HG03060 (cell line): Measurements from ENCODE around the gene CPNE4.

Experiments used
- ATAC-seq: cut with Tn5 transposase; IDR thresholded peaks from one replicate; pipeline ENCODE4 v1.9.1; 2021; ENCODE audit warnings: low read depth, moderate number of reproducible peaks; ENCODE audit not compliant: unreplicated experiment

CPNE4 gene

GRCh38 chr3:131550562-131551465, 484.0 kb downstream of the CPNE4 start:
- no peak for ATAC-seq

- ATAC-seq, result no peak
These were observed 485.5 kb downstream of the CPNE4 start for GRCh38 chr3:131549340-131549739.

DNA sequence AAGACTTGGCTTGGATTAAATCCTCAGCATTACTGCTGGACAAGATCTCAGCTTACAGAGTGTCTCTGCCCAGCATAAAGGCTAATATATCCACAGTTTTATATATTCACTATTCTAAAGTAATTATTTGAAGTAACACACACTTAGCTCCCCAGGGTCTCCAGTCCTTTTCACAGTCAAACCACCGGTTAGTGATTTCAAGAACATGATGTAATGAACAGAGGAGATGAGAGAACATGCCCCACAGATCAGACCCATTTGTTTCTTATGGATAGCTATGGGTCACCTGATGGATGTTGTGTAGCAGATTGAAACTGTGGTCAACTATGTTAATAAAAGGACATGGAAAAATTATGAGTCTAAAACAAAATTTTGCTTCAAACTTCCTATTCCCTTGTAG, 487.2 kb downstream of the CPNE4 start:
- ATAC-seq, result no peak

GRCh38 chr3:131546441-131546840, 488.4 kb downstream of the CPNE4 start:
- no peak for ATAC-seq

DNA sequence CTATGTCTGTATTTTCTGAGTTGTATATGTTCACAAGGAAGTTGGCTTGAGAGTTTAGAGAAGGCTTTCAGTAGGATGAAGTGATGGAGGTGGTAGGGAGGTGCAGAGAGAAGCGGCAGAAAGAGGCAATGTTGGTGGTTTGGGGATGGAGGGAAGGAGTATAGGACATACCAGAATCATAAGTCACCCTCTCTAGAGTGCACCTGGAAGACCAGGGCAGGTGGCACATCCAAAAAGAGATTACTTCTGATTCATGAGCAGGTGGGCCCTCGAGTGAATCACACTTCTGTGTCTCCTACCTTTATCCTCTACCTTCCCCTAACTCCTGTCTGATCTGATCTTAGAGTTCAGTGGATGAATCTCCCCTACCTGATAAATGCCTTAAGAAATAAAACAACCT, 490.3 kb downstream of the CPNE4 start:
- ATAC-seq, result no peak

DNA sequence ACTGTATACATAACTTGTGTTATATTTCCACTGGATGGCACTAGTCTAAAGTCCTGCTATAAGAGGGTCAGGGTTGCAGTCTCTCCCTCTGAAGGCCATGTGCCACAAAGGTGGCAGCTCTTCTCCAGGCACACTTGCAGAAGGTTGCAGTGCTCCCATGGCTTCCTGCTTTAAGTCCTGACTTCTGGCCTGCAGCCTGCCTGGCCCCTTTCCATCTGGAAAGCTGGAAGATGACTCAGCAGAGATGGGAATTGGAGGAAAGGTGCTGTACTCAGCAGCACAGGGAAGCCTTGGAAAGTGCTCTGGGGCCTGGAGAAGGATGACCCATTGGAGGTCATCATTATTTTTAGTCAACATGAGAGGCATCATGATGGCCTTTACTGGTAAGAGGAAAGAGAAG, 491.1 kb downstream of the CPNE4 start:
- ATAC-seq, result no peak

DNA sequence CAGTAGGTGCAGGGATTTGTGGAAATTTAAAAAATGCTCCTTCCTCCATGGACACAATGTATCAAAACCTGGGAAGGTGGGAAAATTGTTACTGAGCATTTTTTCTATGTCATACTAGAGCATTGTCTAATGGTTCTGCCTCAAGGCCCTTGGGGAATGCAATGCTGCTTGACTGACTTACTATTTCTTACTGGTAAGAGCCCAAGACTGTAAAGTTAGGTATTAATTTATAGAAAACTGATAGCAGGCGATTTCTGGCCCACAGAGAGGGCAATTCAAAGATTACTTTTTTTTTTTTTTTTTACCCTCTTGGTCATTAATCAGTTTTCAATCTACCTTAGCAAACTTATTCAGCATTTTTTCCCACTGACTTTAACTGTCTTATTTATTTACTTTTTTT, 493.5 kb downstream of the CPNE4 start:
- no peak for ATAC-seq

DNA sequence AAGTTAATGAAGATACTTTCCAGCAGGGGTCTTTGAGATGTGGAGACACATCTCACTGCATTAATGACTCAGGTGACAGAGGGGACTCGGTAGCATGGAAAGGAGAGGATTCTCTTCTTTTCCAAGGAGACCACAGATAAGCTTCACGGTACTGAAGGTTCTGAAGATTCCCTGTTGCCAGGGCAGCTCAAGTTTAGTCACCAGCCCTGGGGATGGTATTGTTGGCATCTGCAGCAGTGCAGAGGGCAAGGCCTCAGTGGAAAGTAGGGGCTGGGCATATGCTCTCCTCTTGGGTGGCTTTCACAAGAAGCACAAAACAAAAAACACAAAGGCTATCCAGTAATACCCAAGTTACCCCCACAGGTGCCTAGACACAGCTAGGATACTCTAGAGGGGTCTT, 494.0 kb downstream of the CPNE4 start:
- ATAC-seq, result no peak

- no peak for ATAC-seq
These were observed 494.7 kb downstream of the CPNE4 start for GRCh38 chr3:131540143-131540542.

DNA sequence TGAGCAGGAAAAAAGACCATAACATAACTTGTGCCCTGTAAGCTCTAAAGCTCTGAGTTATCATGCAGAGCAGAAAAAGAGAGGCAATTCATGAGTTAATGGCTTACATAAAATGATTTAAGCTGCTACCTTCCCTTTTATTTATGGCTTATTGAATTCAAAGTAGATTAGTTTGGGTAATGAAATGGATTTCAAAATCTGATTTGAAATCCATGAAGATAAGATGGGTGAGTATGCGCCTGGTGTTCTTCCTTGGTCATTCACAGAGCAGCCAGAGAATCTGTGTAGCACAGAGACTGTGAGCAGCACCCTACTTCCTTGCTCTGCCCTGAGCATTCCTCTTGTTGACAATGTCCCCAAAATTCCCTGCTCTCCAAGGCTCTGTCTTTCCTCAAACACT, 495.8 kb downstream of the CPNE4 start:
- ATAC-seq, result no peak

DNA sequence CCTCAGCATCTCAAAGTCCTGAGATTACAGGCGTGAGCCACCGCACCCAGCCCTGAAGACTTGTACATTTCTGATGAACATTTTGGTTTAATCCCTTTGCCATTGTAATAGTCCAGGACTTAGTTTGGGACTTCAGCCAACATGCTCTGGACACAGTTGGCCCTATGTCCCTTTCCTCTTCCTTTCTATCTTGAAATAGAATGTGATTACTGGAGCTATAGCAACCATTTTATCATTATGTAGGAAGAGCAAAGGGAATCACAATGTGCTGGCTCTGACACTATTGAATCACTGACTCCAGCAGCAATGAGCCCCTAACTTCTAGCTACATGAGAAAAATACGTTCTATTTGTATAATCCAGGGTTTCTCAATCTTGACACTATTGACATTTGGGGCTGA, 497.3 kb downstream of the CPNE4 start:
- no peak for ATAC-seq

GRCh38 chr3:131535596-131535995, 499.2 kb downstream of the CPNE4 start:
- no peak for ATAC-seq

DNA sequence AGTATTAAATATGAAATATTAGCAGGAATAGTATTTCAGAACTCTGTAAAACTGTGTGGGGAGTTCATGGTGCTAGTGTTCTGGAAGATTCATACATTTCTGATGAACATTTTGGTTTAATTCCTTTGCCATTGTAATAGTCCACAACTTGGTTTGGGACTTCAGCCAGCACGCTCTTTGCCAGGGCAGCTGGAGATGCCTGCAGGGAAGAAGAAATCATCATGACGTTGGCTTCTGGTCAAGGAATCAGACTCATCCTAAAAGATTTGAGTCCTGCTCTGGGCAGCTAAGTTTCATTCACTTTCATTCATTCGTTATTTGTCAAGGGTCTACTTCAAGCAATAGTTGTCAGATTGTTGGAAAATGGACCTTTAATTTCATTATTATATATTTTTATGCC, 499.7 kb downstream of the CPNE4 start:
- ATAC-seq, result no peak

GRCh38 chr3:131532645-131533044, 502.2 kb downstream of the CPNE4 start:
- ATAC-seq, result no peak

- ATAC-seq, result no peak
These were observed 504.0 kb downstream of the CPNE4 start for GRCh38 chr3:131530843-131531242.

DNA sequence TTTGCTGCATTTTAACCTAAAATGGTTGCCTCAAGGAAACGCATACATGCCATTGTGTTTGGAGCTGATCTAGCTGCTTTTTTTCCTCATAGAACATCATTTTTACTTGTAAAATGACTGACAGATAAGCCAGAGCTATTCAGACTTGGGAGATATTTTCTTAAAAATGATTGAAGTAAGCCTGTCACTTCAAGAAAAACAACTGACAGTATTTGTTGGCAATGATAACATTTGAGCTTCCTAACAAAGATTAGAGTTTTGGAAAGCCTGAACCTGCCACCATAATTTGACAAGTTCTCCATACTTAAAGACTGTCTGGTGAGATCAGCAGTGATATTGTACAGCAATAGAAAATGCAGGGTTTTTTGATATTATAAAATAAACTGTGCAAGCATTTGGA, 504.4 kb downstream of the CPNE4 start:
- no peak for ATAC-seq

DNA sequence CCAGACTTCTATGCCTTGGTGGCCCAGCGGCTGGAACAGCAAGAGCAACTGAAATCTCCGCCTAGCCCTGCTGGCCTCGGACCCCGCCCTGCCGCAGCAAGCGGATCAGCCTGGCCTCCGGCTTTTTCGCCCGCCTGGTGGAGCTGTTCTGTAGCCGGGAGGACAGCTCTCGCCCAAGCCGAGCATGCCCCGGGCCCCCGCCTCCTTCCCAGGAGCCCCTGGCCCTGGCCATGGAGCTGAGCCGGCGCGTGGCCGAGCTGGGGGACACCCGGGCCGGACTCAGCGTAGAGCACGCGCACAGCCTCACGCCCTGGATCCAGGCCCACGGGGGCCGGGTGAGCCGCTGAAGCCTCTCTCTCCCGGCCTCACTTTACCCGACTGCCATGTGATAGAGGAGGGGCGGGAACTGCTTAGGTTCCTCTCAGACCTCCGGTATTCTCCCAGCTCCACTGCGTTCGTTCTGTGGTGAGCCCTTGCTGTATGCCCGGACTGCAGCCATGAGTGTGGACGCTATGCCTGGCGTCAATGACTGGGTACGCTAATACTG, 507.9 kb downstream of the CPNE4 start:
- ATAC-seq, result no peak

GRCh38 chr3:131518680-131519079, 516.1 kb downstream of the CPNE4 start:
- ATAC-seq, result no peak

DNA sequence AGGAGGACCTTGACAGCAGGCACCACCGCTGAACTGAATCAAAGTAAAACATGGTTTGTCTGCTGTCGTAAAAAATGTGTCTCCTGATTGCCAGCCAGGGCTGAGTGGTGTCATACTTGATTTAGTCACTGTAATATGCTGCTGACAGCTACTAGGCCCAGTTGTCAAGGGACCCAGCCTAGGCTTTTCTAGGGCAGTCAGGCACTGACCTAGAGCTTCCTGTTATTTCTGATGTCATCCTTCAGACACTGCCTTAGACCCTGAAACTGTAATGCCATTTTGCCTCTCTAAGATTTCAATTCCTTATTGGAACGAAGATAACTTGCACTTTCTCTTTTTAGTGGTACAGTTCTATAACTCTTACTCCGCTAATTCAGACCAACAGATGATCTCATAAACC, 529.4 kb downstream of the CPNE4 start:
- ATAC-seq, result no peak

- no peak for ATAC-seq
These were observed 531.5 kb downstream of the CPNE4 start for GRCh38 chr3:131503320-131503635.

DNA sequence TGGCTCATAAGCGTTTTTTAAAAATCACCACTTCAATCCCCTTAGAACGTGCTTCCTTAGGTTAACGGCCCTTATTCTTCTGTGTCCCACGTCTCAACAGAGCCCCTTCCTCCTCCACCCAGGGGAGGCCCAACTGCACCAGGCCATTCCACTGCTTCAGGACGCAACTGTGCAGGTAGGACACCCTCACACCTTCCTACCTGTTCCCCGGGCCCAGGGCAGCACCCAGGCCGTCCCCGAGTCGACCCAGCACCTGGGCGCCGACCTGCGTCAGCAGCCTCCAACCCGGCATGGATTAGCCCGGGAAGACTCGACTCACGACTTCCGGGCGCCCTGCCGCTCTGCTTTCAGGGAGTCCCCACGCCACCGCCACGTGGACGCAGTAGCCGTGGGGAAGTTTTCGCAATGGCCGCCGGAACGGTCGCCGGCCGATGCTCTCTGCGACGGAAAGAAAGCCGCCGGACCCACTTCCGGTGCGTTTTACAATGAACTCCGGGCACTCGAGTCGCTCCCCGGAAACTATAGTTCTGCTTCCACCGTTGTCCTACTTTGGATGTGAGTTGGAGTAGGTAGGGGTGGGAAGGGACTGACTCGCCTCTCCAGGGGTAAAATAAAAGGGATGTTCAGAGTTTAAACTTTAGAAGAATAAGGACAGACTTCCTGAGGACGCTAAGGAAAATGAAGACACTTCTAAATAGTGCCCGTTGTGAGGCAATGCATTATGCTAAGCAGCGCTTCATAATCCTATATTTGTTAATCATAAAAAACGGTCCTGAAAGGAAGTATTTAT, 532.1 kb downstream of the CPNE4 start, which contains the start of gene MRPL3:
TSS of gene MRPL3 (minus strand) at position 442 of the 790 bp plus-strand sequence. CDS start at position 292, 150 bp downstream.
- ATAC-seq, result peak; percentile 94
